Activated CD8-positive, alpha-beta memory T cell treated with anti-CD3 and anti-CD28 coated beads for 36 hours (primary cell): Measurements from ENCODE around the gene XXYLT1. TPM values are rescaled to one million over a fixed set of nuclear protein-coding genes. Genes with fewer than 3 reads are reported as not detected.

Experiments
- CTCF ChIA-PET: fragments of 350-600 bp; sonication (Branson Sonifier 250); formaldehyde crosslinking; loops from one replicate; lab custom pipeline; 2021; ENCODE audit warnings: antibody characterized with exemption; lab: Charles Lee
- POLR2A ChIA-PET: fragments of 350-600 bp; sonication (Branson Sonifier 250); formaldehyde crosslinking; loops from one replicate; lab custom pipeline; 2021; ENCODE audit warnings: antibody characterized with exemption; lab: Charles Lee
- total RNA-seq, 2 experiments: library from RNA; stranded (reverse); gene quantifications; one replicate each; pipeline ENCODE4 v1.2.3, GENCODE V29; 2021

The XXYLT1 gene
- total RNA-seq, 2 experiments from 2014 or later: 9.1 to 9.3 TPM

GRCh38 chr3:195183071-195183776 lies 87.7 kb downstream of the XXYLT1 start:
- ChIA-PET CTCF (no interaction called here), POLR2A (no interaction called here)

GRCh38 chr3:195182470-195182795 lies 88.5 kb downstream of the XXYLT1 start:
- ChIA-PET CTCF (no interaction called here), POLR2A (no interaction called here)

GRCh38 chr3:195181741-195182469 lies 89.1 kb downstream of the XXYLT1 start:
- POLR2A ChIA-PET: no interaction called here
- CTCF ChIA-PET: no interaction called here

GRCh38 chr3:195181113-195181498 lies 89.9 kb downstream of the XXYLT1 start:
- POLR2A ChIA-PET: no interaction called here
- CTCF ChIA-PET: no interaction called here

GRCh38 chr3:195180490-195181112 lies 90.4 kb downstream of the XXYLT1 start:
- CTCF ChIA-PET: no interaction called here
- POLR2A ChIA-PET: no interaction called here

GRCh38 chr3:195179776-195180489 lies 91.0 kb downstream of the XXYLT1 start:
- ChIA-PET CTCF (no interaction called here), POLR2A (no interaction called here)

GRCh38 chr3:195178124-195178910 lies 92.6 kb downstream of the XXYLT1 start:
- ChIA-PET POLR2A (no interaction called here), CTCF (no interaction called here)

- POLR2A ChIA-PET: no interaction called here
- CTCF ChIA-PET: no interaction called here
Measured at GRCh38 chr3:195177422-195178123, 93.4 kb downstream of the XXYLT1 start.

GRCh38 chr3:195176776-195177175 lies 94.2 kb downstream of the XXYLT1 start:
- POLR2A ChIA-PET: no interaction called here
- CTCF ChIA-PET: no interaction called here

- POLR2A ChIA-PET: no interaction called here
- CTCF ChIA-PET: no interaction called here
Measured at GRCh38 chr3:195175476-195176337, 95.3 kb downstream of the XXYLT1 start.

GRCh38 chr3:195175076-195175475 lies 95.9 kb downstream of the XXYLT1 start:
- POLR2A ChIA-PET: no interaction called here
- CTCF ChIA-PET: no interaction called here

- ChIA-PET POLR2A (no interaction called here), CTCF (interaction anchor here (0.6 kb wide), 1 partner anchor 378 kb away, joined by 3 read pairs; no protein-coding TSS in a partner anchor)
Measured at GRCh38 chr3:195173657-195174056, 97.3 kb downstream of the XXYLT1 start.

- ChIA-PET CTCF (no interaction called here), POLR2A (no interaction called here)
Measured at GRCh38 chr3:195172896-195173295, 98.1 kb downstream of the XXYLT1 start.

GRCh38 chr3:195172039-195172684 lies 98.8 kb downstream of the XXYLT1 start:
- POLR2A ChIA-PET: no interaction called here
- CTCF ChIA-PET: no interaction called here

GRCh38 chr3:195171093-195171873 lies 99.7 kb downstream of the XXYLT1 start:
- CTCF ChIA-PET: no interaction called here
- POLR2A ChIA-PET: no interaction called here

GRCh38 chr3:195170496-195170895 lies 100.5 kb downstream of the XXYLT1 start:
- ChIA-PET CTCF (no interaction called here), POLR2A (no interaction called here)
